GM06990 (cell line): Measurements from ENCODE around the gene CNTNAP5.

ENCODE experiments used
- DNase-seq: peaks from one replicate; pipeline ENCODE4 v3.0.0-alpha.2; 2011; ENCODE audit not compliant: insufficient read length; ENCODE audit errors: extremely low read depth
- H3K27me3 ChIP-seq: replicated peaks from 2 replicates; pipeline ENCODE4 v1.6.0; 2011; ENCODE audit warnings: low read length; ENCODE audit not compliant: control insufficient read depth, insufficient read depth
- H3K36me3 ChIP-seq: 2 replicates; pipeline ENCODE4 v1.5.1; 2011; ENCODE audit warnings: low read length; ENCODE audit not compliant: control insufficient read depth, insufficient read depth
- H3K4me3 ChIP-seq: replicated peaks from 2 replicates; pipeline ENCODE4 v1.5.1; 2011; ENCODE audit warnings: low read depth, mild to moderate bottlenecking, control low read depth, low read length
- CTCF ChIP-seq: IDR thresholded peaks from 2 replicates; pipeline ENCODE4 v1.5.1; 2011; ENCODE audit warnings: low read length, control low read depth, mild to moderate bottlenecking, inconsistent platforms; ENCODE audit not compliant: insufficient read depth, poor library complexity, severe bottlenecking

The CNTNAP5 gene

GRCh38 chr2:124063596-124063995 is 38.5 kb downstream of the CNTNAP5 start:
- DNase-seq, result no peak
- Histone ChIP-seq H3K36me3 (no peaks in the 10 kb centered on the region), H3K4me3 (no peak overlapping the region), H3K27me3 (no peaks in the 10 kb centered on the region)
- TF ChIP-seq CTCF, result no peak

GRCh38 chr2:124065636-124066035 is 40.5 kb downstream of the CNTNAP5 start:
- no peak overlapping the region for H3K4me3 ChIP-seq
- no peaks in the 10 kb centered on the region for H3K27me3 ChIP-seq
- DNase-seq, result no peak
- no peak for TF ChIP-seq CTCF
- no peaks in the 10 kb centered on the region for H3K36me3 ChIP-seq

GRCh38 chr2:124066776-124067175 is 41.7 kb downstream of the CNTNAP5 start:
- no peak for DNase-seq

GRCh38 chr2:124079045-124079444 is 54.0 kb downstream of the CNTNAP5 start:
- no peak for TF ChIP-seq CTCF
- Histone ChIP-seq H3K27me3 (no peaks in the 10 kb centered on the region), H3K4me3 (no peak overlapping the region), H3K36me3 (no peaks in the 10 kb centered on the region)
- DNase-seq, result no peak

More at GRCh38 chr2:124066776-124067175, 41.7 kb downstream of the CNTNAP5 start:
- no peaks in the 10 kb centered on the region for H3K27me3 ChIP-seq
- H3K4me3 ChIP-seq, result no peak overlapping the region
- no peak for TF ChIP-seq CTCF
- no peaks in the 10 kb centered on the region for H3K36me3 ChIP-seq

GRCh38 chr2:124080281-124081153 is 55.4 kb downstream of the CNTNAP5 start:
- no peak overlapping the region for H3K4me3 ChIP-seq
- TF ChIP-seq CTCF, result no peak
- no peak for DNase-seq
- no peaks in the 10 kb centered on the region for H3K36me3 ChIP-seq
- H3K27me3 ChIP-seq, result no peaks in the 10 kb centered on the region
